Endometrial microvascular endothelial cells (primary cell): Measurements from ENCODE around the gene API5. TPM values are rescaled to one million over a fixed set of nuclear protein-coding genes. Genes with fewer than 3 reads are reported as not detected.
"Not testable (repeated sequence)": the region's sequence is repeated elsewhere in the genome, so short reads cannot be mapped to it uniquely, and the experiment has no call there.

ENCODE experiments used
- in situ Hi-C: cut with HindIII; loops from 2 replicates; pipeline ENCODE4 v1.10.0; 2017; ENCODE audit warnings: low sequenced_read_pairs, low pct_unique_long_range_greater_than_20kb; ENCODE audit errors: inconsistent ontology term
- total RNA-seq: library from RNA; depleted of rRNA; stranded (reverse); fragments of >200 nt; gene quantifications from one replicate; pipeline ENCODE4 v1.2.3, GENCODE V29; 2015; ENCODE audit errors: inconsistent ontology term

Gene API5
- total RNA-seq: 100 TPM

DNA sequence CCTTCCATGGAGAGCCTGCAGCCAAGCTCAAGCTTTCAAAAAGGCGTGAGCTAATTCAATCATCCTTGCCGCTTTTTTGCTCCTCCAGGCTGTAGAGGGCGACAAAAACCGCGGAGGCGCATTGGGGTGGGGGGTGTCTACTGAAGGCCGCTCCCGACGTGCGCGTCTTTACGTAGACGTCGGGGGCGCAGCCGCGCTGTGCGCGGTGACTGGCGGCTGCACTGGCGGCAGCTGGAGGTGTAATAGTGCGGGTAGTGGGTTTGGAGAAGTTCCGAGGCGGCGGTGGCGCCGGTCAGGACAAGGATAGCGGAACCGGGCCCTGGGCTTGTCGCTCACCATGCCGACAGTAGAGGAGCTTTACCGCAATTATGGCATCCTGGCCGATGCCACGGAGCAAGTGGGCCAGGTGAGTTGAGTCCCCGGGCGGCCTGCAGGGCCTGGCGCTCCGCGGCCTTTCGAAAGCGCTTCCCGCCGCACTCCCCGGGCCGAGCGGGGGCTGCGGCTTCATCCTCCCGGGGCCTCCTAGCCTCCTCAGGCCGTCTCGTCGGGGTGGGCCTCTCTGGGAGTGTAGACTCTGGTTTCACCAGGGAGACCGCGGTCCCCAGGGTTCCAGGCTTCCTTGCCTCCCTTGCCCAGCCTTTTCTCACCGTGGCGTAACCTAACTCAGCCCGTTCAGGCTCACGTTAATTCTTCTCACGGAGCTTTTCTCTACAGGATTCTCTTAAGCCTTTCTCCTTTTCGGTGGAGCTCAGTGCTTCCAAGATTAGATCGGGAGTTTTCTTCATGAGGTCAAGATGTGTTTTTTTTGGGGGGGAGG lies at the start of gene API5:
TSS of gene API5 (plus strand) at position 206 of the 817 bp plus-strand sequence. CDS start at position 338, 132 bp downstream.
- in situ Hi-C loops: no loop called here

DNA sequence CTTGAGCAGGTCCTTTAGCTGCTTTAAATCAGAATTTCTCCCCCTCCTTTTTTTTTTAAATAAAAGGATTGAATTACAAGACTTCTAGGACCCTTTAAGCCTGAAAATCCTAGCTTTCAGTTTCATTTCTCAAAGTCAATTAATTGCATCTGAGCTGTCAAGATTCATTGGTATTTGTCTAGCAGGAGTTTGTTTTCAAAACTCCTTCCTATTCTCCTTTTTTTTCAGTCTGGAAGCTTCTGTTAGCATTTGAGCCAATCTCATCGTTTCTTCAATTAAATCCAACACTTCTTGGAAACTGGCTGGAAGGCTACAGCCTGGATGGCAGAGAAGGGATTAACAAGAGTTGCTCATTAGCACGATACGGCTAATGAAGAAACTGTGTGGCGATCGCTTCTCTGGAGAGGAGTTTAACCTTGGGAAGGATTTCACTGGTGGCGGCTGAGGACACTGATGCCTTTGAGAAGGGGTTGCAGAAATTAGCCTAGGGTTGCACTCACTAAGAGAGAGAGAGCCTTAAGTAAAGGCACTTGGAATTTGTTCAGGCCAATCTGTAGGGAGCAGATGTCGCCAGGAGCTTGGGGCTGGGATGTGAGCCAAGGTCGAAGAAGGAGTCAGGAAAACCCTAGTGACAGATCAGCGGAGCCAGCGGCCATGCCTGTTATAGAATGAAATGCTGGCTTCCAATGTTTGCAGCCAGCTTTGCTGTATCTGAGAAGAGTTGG lies 43.8 kb upstream of the API5 start:
- in situ Hi-C loops: no loop called here

DNA sequence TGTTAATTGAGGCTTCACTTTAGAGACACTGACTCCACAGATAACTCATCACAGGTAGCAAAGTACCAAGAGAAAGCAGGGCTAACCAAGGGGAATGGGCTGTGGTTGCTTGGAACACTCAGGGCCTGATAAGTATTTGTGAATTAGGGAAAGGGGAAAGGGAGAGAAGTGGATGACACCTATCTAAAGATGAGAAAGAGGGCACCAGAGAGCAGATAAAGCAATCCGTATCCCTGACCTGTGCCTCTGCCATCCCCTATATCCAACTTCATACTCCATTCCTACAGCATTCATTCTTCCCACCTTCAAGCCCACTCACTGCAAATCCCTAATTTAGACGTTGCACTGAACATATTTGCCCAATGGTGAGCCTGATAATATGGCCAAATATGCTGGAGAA lies 43.0 kb upstream of the API5 start:
- in situ Hi-C loops: no loop called here

DNA sequence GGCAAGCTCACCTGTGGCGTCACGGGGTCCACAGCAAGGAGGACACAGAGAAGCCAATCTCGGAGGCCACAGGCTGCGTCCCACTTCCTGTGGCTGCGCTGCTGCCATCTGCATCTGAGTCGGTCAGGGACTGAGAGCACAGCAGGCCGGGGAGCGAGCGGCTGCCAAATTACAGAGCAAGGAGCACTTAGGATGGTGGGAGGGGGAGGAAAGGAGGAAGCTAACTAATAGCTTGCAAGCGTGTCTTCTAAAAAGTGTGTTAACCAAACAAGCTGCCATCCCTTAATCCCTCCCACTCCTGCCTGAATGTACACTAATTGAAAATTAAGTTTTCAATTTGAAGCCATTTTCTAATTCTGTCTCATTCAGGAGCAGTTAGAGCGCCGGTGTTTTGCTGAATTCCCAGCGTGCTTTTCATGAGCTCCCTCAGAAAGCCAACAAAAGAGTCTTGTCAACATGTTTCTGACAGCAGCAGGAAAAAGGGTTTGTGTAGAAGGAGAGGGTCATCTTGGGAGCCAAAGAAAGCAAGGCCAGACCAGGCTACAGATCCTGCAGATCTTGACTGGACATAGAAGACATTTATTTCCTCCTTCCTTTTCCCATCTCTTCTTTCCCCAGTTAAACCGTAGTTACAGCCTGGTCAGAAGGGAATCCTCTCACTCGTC lies 42.4 kb upstream of the API5 start:
- in situ Hi-C loops: no loop called here

DNA sequence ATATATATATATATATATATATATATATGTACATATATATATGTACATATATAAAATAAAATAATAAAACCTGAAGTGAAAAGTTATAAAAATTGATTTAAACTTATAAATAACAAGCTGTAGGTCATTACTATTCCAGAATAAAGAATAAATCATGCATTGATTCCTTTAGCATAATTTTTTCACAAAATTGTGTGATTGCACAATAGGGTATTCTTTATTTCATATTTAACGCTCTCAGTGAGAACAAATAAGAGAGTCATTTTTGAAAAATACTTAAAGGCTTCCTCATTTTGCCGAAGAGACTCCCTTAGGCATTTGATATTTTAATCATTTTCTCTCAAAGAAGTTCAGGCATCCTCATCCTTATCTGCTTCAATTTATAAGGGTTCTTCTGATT lies 41.3 kb upstream of the API5 start:
- in situ Hi-C loops: no loop called here

DNA sequence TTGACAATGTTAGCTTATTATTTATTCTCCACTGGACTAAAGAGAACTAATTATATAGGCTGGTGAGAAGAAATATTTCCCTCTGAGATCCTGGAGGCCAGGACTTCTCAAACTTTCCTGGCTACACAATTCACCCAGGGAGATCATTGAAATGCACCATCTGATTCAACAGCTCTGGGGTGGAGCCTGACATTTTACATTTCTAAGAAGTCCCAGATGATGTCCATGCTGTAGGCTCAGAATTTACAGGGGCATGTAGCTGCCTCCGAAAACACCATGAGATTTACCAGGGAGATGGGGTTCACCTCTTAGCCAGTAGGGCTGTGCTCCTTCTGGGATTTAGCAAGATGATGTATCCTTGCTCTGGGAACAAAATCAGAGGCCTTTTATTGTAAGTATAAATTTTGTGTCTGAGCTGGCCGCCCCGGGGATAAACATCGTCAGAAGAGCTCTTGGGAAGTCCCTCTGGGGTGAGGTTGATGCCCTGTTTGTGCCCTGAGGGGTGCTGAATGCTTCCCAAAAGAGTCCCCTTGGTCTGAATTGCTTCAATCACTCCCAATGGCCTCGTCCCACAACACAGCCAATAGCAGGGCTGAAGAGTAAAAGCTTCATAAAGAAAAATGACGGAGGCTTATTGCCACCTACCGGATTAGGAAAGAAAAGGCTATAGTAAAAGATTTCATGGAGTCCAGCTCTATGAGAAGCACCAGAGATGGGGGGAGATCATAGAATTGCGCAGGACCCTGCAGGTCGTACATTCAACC lies 33.4 kb upstream of the API5 start:
- in situ Hi-C loops: no loop called here

DNA sequence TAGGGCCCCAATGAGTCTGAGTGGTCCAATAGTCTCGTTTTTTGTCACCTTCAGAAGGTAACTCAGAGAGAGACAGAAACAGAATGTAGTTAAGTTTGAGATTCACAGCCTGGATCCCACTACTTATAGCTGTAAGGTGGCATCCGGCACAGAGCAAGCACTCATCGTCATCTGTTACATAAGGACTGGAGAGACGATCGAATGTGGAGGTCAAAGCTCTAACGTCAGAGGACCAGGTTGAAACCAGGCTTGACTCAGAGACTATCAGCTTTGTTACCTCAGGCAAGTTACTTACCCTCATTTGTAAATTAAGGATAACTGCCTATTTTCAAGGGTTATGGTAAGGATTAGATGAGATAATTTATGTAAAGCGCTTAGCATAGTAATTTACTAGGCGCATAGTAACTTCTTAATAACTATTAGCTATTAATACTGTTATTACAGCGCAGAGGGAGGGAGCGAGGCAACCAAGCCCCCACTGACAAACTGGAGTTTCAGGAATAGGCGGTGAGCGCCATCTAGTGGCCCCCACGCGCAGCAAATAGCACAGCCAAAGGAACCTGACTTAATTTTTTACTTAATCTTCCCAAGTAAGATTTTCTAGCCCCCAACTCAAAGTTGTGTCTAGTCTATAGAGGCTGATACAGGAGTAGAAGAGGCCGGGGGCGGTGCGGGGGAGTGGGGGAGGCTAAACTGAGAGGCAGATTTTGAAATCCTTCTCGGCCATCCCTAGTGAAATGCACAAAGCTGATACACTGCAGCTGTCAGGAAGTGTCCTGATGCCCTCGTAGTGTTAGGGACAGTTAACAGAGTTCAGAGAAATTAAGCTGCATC lies 29.0 kb upstream of the API5 start:
- in situ Hi-C loops: no loop called here

DNA sequence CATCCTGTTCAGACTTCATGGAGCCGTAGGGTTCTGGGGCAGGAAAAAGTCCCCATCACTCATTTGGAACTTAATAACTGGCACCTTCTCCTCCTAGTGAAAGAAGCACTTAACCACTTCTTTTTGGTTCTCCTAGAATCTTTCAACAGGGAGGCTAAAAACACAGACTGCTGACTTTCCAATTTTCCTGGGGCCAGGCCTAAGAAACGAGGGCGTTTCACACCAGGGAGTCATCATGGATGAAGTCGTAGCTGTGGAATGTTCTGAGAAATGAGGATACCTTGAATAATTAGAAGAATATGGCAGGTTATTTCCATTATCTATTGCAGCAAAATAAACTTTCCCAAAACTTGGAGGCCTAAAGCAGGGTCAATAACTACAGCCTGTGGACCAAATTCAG lies 26.0 kb upstream of the API5 start:
- in situ Hi-C loops: no loop called here

DNA sequence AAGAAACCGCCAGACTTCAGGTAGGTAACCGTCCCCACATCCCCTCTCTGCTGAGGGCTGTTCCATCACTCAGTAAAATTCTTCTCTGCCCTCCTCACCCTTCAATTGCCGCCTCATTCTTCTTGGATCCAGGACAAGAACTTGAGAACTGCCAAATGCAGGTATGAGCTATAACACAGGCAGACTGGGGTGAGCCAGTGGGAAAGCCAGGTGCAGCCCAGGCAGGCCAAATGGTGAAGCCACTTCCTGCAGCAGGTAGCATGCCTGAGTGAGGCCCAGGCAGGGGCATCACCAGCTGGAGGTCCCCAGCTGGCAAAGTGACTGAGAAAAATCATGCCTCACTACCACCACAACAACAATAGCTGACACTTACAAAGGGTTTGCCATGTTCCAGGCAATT lies 22.4 kb upstream of the API5 start:
- in situ Hi-C loops: no loop called here

DNA sequence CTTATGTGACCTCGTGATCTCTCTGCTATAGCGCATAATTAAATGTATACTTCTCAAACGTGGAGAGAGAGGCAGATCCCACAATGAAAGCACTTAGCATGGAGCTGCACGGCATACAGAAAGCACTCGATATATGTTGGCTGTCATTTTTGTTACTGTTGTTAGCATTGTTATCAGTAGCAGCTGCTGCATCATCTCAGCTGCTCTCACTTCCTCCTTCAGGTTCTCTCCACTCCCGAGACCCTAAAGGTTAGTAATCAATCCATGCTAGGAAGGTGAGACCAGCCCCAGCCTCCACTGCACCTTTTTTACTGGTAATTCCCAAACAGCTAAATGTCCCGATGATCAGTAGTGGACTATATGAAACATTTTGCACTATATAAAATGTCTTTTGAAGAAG lies 13.4 kb upstream of the API5 start:
- in situ Hi-C loops: no loop called here

DNA sequence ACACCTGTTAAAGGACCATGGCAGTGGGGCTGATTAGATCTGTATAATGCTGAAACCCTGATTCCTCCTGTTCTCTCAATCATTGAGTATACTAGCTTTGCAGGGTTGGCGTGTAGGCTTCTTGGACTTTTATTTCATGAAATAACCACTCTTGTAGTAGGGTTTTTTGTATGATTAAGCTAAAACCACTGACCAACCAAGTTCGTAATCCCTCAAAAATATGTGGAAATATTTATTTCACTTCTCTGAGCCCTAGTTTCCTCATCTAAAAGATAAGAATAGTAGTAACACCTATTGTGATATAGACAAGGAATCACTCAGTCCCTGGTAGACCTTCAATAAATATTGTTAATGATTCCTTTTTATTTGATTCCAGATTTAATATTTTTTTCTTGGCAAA lies 4.2 kb downstream of the API5 start:
- in situ Hi-C loops: no loop called here

DNA sequence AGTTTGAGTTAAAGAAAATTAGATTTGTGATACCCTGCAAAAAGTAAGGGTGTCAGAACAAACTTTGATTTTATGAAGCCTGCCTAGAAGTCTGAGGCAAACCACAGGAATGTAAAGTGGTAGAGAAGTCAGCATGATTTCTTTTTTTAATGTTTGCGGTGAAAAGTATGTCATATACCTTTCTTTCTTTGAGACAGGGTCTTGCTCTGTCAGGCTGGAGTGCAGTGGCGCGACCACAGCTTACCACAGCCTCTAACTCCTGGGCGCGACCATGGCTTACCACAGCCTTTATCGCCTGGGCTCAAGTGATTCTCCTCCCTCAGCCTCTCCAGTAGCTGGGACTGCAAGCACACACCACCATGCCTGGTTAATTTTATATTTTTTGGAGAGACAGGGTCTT lies 4.7 kb downstream of the API5 start:
- in situ Hi-C loops: no loop called here

DNA sequence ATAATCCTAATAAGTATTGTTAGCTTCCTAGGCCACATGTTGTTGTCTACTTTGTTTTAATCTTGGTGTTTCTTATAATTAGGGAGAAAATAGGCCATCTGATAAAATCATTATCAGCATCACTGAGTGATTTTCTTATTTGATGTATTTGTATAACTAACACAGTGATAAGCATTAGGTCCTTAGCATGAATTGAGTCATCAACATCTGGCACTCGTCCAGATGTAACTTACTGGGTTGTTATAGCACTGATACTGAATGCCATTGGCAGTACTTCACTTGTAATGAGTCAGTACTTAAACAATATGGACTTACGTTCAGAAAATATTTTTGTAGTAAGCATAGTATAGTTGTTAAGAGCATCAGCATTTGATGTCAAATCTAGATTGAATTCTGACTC lies 16.2 kb downstream of the API5 start:
- in situ Hi-C loops: no loop called here

DNA sequence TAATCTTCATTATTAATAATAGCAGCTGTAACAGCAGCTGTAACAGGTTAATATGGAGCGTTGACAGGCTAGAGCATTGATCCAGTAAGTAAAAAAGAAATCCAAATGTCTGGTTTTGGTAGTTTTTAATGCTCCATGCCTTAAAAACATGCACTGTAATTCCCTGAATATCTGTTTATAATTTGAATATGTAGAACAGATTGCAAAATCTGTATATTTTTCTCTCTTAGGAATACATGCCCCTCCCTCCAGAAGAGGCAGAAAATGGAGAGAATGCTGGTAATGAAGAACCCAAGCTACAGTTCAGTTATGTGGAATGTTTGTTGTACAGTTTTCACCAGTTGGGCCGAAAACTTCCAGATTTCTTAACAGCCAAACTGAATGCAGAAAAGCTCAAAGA lies 16.7 kb downstream of the API5 start:
- in situ Hi-C loops: no loop called here

DNA sequence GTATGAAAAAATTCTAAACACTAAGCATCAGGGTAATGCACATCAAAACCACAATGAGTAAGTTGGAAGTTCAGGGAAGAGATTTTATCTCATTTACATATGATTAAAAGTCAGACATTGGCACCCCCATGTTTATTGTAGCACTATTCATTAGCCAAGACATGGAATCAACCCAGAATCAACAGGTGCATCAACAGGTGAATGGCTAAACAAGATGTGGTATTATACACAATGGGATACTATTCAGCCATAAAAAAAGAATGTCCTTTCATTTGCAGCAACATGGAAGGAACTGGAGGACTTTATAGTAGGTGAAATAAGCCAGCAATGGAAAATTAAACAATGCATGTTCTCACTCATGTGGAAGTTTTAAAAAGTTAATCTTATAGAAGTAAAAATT lies 29.4 kb downstream of the API5 start:
- in situ Hi-C loops: no loop called here

DNA sequence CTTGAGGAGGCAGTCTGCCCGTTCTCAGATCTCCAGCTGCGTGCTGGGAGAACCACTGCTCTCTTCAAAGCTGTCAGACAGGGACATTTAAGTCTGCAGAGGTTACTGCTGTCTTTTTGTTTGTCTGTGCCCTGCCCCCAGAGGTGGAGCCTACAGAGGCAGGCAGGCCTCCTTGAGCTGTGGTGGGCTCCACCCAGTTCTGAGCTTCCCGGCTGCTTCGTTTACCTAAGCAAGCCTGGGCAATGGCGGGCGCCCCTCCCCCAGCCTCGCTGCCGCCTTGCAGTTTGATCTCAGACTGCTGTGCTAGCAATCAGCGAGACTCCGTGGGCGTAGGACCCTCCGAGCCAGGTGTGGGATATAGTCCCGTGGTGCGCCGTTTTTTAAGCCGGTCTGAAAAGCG lies 39.6 kb downstream of the API5 start:
- in situ Hi-C loops: not testable (repeated sequence)

DNA sequence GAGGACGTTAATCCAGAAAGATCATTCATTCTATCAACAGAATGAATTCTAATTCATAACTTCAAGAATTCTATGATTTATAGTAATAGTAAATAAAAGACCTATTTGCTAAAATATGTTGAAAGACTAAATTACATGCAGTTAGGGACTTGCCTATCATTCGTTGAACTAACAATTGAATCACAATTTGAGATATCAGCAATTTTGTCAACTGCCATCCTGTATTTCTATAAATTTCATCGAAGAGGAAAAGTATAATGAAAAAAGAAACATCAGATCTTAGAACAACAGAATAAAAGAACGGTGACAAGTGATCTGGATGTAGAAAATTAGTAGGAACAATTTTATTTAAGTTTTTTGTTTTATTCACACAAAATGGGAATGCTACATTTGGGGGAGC lies 42.5 kb downstream of the API5 start:
- in situ Hi-C loops: no loop called here

DNA sequence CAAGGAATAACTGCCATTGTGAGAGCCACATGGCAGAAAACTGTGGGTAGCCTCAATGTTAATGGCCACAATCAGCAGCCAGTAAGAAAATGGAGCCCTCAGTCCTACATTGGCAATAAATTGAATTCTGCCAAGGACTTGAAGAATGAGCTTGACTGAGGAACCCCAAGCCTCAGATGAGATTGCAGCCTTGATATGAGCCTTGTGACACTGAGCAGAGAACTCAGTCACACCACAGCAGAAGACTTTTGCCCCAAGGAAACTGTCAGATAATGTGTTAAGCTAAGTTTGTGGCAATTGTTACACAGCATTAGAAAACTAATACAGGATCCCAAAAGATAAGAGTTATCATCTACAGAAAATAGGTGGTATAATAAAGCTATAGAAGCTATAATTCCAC lies 44.5 kb downstream of the API5 start:
- in situ Hi-C loops: no loop called here
